CD1c-positive myeloid dendritic cell (primary cell): ENCODE results near the gene CGREF1.
A peak's percentile ranks its signal among the peaks of the same experiment; 100 is the strongest.

Experiments
- DNase-seq: peaks from one replicate; pipeline ENCODE4 v3.0.0-alpha.2; 2016; ENCODE audit errors: extremely low spot score

Gene CGREF1, protein sequence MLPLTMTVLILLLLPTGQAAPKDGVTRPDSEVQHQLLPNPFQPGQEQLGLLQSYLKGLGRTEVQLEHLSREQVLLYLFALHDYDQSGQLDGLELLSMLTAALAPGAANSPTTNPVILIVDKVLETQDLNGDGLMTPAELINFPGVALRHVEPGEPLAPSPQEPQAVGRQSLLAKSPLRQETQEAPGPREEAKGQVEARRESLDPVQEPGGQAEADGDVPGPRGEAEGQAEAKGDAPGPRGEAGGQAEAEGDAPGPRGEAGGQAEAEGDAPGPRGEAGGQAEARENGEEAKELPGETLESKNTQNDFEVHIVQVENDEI

DNA sequence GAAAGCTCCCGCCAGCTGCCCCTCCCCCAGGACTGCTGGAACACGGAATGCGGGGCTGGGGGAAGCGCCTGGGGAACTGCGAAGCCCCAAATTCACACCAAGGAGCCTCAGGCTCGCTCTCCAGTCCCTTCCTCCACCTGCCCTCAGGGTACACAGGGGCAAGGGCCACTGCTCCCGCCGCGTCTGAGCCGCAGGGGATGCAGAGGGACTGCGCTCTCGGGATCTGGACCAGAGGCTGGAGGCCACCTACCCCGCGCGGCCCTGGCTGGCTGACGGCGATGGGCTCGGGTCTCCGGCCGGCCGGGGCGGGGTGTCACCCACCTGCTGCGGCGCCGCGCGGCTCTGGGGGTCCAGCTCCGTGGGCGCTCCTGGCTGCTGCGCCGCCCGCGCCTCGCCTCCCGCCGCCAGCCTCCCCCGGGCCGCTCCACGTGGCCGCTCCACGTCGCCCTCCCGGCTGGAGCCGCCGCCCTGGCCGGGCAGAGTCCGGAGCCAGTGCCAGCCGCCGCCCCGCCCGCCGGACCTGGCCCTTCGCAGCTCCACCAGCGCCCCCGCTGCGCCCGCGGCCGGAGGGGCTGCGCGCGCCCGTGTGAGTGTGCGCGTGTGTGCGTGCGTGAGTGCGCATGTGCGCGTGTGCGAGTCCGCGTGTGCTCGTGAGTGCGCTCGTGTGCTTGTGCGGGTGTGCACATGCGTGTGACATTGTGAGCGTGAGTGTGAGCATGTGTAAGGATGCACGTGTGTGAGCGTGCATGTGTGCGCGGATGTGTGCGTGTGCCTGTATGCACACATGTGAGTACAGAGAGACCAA lies at the start of gene CGREF1:
Gene CGREF1 (minus strand): TSS at position 604 of the 805 bp plus-strand sequence. CDS start 14,762 bp downstream, outside the sequence.
- DNase-seq, result peak; percentile 21

DNA sequence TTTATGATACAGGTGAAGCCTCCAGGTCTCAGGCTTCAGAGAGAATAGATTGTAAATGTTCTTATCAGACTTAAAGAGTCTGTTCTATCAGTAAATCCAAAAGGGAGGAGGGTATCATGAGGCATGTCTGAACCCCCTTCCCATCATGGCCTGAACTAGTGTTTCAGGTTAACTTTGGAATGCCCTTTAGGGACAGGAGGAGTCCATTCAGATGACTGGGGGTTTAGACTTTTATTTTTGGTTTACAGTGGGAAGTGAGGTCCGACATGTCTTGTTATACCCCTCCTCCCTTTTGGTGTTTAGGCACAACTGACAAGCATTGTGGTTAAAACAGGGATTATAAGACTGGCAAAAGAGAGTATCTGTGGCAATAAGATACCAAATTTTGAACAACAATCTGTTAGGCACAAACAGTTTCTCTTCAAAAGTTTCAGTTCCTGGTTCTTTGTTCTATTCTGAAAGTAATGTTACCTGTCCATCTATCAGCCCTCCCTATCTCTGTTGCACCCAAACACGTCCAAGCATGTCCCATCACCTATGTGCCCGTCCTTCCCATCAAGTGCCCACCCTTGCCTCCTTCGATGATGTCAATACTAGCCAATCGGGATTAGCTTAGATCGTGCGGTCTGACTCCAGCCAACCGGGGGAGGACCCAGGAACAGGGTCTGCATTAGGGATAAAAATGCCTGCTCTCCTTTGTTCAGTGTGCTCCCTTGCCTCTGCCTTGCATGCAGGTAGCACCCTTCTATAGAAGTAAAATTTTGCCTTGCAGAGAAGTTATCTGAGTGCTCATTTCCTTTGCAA lies 46.2 kb upstream of the CGREF1 start:
- DNase-seq, result no peak

GRCh38 chr2:27162151-27163121 lies 43.5 kb upstream of the CGREF1 start:
- DNase-seq, result no peak

DNA sequence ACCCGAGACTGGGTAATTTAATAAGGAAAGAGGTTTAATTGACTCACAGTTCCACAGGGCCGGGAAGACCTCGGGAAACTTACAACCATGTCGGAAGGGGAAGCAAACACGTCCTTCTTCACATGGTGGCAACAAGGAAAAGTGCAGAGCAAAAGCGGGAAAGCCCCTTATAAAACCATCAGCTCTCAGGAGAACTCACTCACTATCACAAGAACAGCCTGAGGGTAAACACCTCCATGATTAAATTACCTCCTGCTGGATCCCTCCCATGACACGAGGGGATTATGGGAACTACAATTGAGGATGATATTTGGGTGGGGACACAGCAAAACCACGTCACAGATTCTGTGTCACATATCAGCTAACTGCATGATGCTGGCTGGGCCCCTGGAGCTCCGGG lies 41.3 kb upstream of the CGREF1 start:
- no peak for DNase-seq

DNA sequence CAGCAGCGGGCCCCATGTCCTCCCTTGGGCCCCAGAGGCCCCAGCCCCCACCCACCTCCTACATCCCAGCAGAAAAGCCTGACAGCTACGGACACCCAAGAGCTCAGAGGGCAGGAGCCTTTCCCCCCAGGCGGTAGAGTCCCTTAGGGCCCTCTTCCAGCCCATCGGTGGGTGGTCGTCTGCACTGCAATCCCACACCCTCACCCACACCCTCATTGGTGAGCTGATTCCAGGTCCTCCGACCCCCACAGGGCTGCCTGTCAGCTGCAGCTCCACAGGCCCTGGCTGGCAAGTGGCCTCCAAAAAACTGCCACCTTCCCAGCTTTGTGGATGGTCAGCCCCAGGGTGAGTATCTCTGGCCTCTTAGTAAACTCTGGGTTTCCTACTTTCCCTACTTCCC lies 40.3 kb upstream of the CGREF1 start:
- DNase-seq, result no peak

DNA sequence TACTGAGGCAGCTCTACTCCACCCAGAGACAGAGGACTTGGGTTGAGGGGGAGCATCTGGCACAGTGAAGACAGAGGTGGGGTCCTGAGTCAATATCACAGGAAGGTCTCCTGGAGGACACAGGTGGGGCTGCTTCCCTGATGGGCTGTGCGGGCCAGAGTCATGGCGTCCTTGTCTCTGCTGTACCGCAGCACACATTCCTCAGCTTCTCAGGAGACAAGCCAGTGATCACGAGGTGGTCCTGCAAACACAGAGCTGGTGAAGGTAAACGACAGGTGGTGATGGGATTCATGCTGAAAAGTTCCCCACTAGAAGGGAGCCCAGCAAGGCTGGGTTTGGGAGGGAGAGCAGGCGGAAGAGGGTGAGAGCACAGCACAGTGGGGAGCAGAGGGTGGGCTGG lies 39.5 kb upstream of the CGREF1 start:
- no peak for DNase-seq

DNA sequence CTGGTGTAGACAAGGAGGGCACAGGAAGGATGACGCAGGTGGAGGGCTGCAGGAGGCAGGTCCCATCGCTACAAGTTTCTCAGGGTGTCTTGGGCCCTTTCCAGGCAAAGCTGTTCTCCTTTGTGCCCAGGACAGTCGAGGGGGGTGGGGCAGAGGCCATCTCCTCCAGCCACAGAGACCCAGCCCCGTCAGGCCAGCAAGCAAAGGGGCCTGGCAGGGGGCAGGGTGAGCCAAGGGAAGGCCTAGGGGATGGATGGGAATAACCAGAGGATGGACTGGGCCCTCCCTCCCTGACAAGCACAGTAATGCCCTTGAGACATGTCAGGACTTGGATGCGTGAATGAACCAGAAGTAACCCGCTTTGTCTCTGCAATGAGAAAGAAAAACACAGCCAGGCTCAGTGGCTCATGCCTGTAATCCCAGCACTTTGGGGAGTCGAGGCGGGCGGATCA lies 36.2 kb upstream of the CGREF1 start:
- DNase-seq, result no peak

DNA sequence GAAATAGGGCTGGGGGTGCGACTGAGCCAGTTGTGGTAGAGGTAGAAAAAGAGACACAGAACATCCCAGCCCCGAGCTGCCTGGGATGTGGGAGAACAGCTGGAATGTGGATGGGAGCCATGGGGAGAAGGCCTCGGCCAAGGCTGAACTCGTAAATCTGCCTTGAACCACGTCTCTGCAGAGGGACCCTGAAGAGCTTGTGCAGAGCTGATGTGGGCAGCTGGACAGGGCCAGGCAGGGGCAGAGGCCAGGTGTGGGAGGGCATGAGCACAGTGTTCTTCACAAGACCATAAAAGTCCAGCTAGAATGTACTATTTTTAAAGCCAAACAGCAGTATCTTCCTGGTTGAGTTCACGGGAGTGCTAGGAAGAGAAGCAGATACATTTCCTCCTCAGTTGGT lies 35.6 kb upstream of the CGREF1 start:
- no peak for DNase-seq

DNA sequence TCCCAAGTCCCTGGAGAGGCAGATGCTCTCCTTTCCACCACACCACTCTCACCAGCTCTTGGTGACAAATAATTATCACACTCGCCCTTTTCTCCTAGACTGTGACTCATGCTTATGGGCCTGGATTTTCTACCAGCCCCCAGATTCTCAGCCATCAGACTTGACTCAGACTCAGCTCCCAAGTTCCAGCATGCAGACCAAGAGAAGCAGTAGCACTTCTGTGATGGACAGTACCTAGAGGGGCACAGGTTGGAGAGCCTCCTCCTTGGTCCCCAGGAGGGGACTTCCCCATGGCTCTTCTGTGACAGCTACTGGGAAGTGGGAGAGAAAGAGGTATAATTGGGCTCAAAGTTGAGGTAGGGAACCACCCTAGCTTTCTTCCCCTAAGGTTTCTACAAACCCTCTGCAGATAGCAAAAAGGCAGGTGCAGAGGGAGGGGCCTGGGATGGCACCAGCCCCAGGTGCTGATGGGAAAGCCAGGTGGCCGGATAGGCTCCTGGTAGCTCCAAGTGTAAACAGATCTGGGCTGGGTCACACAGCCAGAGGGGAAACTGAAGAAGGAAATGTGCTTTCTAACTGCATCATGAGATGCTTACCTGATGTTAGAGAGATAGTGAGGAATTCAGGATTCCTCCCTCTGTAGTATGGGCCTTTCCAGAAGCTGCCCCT lies 34.0 kb upstream of the CGREF1 start:
- no peak for DNase-seq

- no peak for DNase-seq
These were observed 33.3 kb upstream of the CGREF1 start for GRCh38 chr2:27152102-27152795.

DNA sequence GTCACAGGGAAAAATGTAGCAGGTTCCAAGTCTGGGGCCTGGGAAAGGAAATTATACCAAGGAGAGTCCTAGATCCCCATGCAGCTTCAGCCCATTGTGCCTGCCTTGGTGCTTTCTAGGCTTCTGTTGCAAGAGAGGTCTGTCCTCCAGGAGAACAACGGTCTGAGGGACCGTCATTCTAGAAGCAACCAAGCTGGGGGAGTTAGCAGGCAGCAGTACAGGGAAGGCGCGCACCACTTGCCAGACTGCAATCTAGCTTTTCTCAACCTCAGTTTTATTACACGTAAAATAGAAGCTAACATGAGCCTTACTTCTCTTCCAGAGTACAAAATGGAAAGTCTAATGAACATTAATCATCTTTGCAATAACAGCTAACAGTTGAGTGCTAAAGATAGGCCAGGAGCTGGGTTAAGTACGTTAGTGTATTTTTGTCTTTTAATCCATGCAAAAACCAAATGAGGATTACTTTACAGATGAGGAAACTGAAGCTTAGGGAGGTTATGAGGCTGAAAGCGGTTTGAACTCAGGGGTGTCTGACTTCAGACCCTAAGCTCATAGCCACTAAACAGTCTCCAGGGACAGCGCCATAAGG lies 31.8 kb upstream of the CGREF1 start:
- no peak for DNase-seq

DNA sequence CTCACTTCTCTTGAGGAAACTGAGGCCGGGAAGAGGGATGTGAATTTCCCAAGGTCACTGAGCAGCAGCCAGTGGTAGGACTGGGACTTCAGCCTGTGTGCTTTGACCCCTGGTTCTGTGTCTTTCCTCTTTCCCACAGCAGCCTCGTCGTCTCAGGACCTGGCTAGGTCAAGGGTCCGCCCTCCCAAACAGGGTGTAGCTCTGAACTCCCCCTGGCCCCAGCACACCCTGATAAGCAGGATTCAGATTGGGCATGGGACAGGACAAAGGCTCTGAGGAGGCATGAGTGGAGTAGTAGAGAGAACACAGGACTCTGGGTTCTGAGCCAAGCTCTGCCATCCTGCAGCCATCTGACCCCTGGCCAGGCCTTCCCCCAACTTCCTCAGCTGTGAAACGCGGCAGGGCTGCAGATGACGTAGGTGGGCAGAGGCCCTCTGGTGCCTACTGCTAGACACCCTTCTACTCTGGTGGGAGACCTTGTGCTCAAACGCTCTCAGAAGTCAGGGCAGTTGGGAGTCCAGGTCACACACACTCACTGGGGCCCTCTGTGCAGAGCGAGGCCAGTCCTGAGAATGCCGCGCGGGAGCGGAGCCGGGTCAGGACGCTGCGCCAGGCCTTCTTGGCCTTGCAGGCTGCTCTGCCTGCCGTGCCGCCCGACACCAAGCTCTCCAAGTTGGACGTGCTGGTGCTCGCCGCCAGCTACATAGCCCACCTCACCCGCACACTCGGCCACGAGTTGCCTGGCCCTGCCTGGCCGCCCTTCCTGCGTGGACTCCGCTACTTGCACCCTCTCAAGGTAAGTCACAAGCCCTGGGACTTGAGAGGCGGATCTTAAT lies 30.9 kb upstream of the CGREF1 start:
- DNase-seq, result no peak

GRCh38 chr2:27148801-27149439 lies 30.0 kb upstream of the CGREF1 start, which contains the start of gene TCF23:
Gene TCF23 (plus strand): TSS chr2:27149004. CDS start chr2:27149134, 130 bp downstream.
- no peak for DNase-seq

DNA sequence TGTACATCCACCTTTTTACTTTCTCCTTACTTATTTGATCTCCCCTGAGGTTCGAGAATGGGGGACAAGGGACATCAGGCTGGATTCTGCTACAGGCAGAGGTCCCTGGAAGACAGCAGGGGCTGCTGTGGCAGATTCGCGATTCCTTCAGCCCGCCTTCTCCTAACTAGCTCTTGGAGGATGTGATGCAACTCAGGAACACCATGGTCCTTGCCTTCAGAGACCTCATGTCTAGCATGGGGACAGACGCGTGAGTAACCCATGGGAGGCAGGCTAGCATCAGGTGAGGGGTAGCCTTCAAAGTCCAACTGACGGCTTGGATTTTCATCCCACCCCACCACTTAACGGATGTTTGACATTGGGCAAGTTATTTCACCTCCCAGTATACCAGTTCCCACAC lies 29.0 kb upstream of the CGREF1 start:
- DNase-seq, result no peak

GRCh38 chr2:27145682-27146081 lies 26.8 kb upstream of the CGREF1 start:
- no peak for DNase-seq

DNA sequence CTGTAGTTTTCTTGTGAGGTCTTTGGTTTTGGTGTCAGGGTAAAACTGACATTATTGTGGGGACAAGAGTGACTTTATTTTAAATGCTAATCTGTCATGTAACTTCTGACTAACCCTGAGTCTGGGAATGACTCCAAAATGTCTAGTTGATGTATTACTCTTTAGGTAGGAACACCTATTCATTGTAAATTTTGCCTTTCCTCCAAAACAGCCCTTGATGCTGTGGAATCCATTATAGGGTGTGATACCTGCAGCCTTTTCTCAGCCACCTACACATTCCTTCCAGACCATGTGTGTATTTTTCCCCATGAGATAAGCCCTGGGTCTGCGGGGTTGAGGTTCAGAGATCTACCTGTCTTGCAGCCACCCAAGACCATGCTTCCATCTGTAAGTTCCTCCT lies 24.4 kb upstream of the CGREF1 start:
- DNase-seq, result no peak

DNA sequence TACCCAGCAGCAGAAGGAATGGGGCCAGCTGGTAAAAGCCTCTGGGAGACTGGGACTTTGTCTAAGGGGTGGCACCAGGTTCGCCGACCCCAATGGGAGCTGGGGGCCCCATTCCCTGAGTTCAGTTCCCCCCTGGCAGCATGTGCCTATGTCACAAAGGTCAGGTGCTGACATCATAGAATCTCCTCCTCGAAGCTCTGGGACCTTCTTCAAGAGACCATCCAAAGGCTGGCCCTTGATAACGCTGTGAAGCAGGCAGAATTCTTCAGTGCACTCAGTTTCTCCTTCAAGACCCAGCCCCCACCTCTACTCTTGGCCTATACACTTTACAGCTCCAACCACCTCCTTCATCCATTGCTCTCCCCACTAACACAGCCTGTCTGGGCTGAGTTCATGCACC lies 20.4 kb upstream of the CGREF1 start, which contains the start of gene PRR30:
Gene PRR30 (minus strand): TSS at position 101 of the 400 bp plus-strand sequence. CDS start 1,081 bp downstream, outside the sequence.
- no peak for DNase-seq

GRCh38 chr2:27138111-27138510 lies 19.2 kb upstream of the CGREF1 start:
- no peak for DNase-seq
